Thyroid gland (tissue), 4 donors: Measurements from ENCODE around the gene BAHCC1.

ENCODE experiments used
- POLR2A ChIP-seq, 2 donors: fragments of 450-650 bp; IDR thresholded peaks; one replicate each; pipeline ENCODE4 v1.6.1; 2017; ENCODE audit warnings: antibody characterized with exemption in 2 of 2, mild to moderate bottlenecking in 2 of 2, moderate library complexity in 1 of 2
- TF ChIP-seq, protein P1 (sequence below), 6 experiments: fragments of 200-600 bp in 3 of 6; fragments of 450-650 bp in 3 of 6; sonication (generic) in 3 of 6; IDR thresholded peaks; one replicate each; pipeline ENCODE4 v1.5.1; 2016 to 2019; ENCODE audit warnings: antibody characterized with exemption in 6 of 6, mild to moderate bottlenecking in 2 of 6, inconsistent platforms in 1 of 6, moderate library complexity in 1 of 6

DNA sequence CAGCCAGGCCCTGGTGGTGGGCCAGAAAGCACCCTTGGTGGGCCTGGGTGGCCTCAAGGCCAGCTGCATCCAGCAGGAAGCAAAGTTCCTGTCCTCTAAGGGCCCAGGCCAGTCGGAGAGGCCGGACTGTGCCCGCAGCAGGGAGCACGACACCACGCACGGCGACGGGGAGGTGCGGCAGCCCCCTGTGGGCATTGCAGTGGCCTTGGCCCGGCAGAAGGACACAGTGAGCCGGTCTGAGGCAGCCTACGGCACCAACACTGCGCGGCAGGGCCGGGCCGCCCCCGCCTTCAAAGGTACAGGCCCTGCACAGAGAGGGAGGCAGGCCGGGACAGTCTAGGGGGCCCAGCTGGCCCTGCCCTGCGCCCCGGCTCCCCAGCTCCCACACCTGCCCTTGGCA, 48.0 kb downstream of the BAHCC1 start:
- TF ChIP-seq, protein P1, sequence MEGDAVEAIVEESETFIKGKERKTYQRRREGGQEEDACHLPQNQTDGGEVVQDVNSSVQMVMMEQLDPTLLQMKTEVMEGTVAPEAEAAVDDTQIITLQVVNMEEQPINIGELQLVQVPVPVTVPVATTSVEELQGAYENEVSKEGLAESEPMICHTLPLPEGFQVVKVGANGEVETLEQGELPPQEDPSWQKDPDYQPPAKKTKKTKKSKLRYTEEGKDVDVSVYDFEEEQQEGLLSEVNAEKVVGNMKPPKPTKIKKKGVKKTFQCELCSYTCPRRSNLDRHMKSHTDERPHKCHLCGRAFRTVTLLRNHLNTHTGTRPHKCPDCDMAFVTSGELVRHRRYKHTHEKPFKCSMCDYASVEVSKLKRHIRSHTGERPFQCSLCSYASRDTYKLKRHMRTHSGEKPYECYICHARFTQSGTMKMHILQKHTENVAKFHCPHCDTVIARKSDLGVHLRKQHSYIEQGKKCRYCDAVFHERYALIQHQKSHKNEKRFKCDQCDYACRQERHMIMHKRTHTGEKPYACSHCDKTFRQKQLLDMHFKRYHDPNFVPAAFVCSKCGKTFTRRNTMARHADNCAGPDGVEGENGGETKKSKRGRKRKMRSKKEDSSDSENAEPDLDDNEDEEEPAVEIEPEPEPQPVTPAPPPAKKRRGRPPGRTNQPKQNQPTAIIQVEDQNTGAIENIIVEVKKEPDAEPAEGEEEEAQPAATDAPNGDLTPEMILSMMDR (IDR thresholded peaks at IDR 0.05), result no peak
- TF ChIP-seq POLR2A (IDR thresholded peaks at IDR 0.05), result no peak
